Stimulated activated naive B cell treated with anti-CD40 and anti-IgM and Interleukin-4, amounts not matched to agents 10 μg/mL and 1 μg/mL and 100 μg/mL, for 72 hours (primary cell): Measurements from ENCODE around the gene LYVE1.

Experiments used
- ATAC-seq, 2 donors: fragments of 150-1000 bp; cut with Tn5 transposase; replicated peaks; 2 replicates each; pipeline ENCODE4 v1.10.0; 2021; ENCODE audit warnings: moderate library complexity in 1 of 2
- DNase-seq: peaks from one replicate; pipeline ENCODE4 v3.0.0; 2021
- H3K27ac Mint-ChIP-seq: one replicate; pipeline ENCODE4 v1.8.0; 2022; ENCODE audit warnings: mild to moderate bottlenecking, mixed read lengths
- H3K27me3 Mint-ChIP-seq, 2 donors: one replicate each; pipeline ENCODE4 v1.8.0; 2022; ENCODE audit warnings: mixed read lengths in 2 of 2
- H3K36me3 Mint-ChIP-seq, 2 donors: one replicate each; pipeline ENCODE4 v1.8.0; 2022; ENCODE audit warnings: mixed read lengths in 2 of 2, mild to moderate bottlenecking in 1 of 2
- H3K4me1 Mint-ChIP-seq, 2 donors: one replicate each; pipeline ENCODE4 v1.8.0; 2022; ENCODE audit warnings: mixed read lengths in 2 of 2, mild to moderate bottlenecking in 1 of 2
- H3K4me3 Mint-ChIP-seq, 2 donors: one replicate each; pipeline ENCODE4 v1.8.0; 2022; ENCODE audit warnings: mild to moderate bottlenecking in 2 of 2, mixed read lengths in 2 of 2, moderate library complexity in 1 of 2
- H3K9me3 Mint-ChIP-seq, 2 donors: one replicate each; pipeline ENCODE4 v1.8.0; 2022; ENCODE audit warnings: mixed read lengths in 2 of 2, mild to moderate bottlenecking in 1 of 2

Gene LYVE1

GRCh38 chr11:10515418-10515817 lies 53.0 kb downstream of the LYVE1 start:
- Mint-ChIP-seq H3K4me3 (no peak overlapping the region), H3K36me3 (peaks cover 11 to 25% of the 10 kb centered on the region in 2 donors), H3K27ac (no peak overlapping the region), H3K9me3 (no peaks in the 10 kb centered on the region), H3K4me1 (peaks cover 12 to 15% of the 10 kb centered on the region in 2 donors), H3K27me3 (no peaks in the 10 kb centered on the region)
- DNase-seq: no peak
- ATAC-seq: no peak

- H3K27ac Mint-ChIP-seq: no peak overlapping the region
- ATAC-seq (no peak), DNase-seq (no peak)
- H3K9me3 Mint-ChIP-seq: no peaks in the 10 kb centered on the region
- peaks cover 12 to 15% of the 10 kb centered on the region in 2 donors for H3K4me1 Mint-ChIP-seq
- peaks cover 10 to 25% of the 10 kb centered on the region in 2 donors for H3K36me3 Mint-ChIP-seq
- no peaks in the 10 kb centered on the region for H3K27me3 Mint-ChIP-seq
- no peak overlapping the region for H3K4me3 Mint-ChIP-seq
These were observed 53.8 kb downstream of the LYVE1 start for GRCh38 chr11:10514709-10515108.

- H3K4me3 Mint-ChIP-seq: no peak overlapping the region
- H3K27me3 Mint-ChIP-seq: no peaks in the 10 kb centered on the region
- no peaks in the 10 kb centered on the region for H3K9me3 Mint-ChIP-seq
- H3K27ac Mint-ChIP-seq: no peak overlapping the region
- peaks cover 9 to 25% of the 10 kb centered on the region in 2 donors for H3K36me3 Mint-ChIP-seq
- peaks cover 12 to 15% of the 10 kb centered on the region in 2 donors for H3K4me1 Mint-ChIP-seq
- DNase-seq (no peak), ATAC-seq (no peak)
These were observed 54.3 kb downstream of the LYVE1 start for GRCh38 chr11:10514202-10514601.

GRCh38 chr11:10511181-10511621 lies 57.3 kb downstream of the LYVE1 start:
- H3K4me3 Mint-ChIP-seq: no peak overlapping the region
- H3K27me3 Mint-ChIP-seq: no peaks in the 10 kb centered on the region
- ATAC-seq: no peak
- no peak overlapping the region for H3K27ac Mint-ChIP-seq
- H3K36me3 Mint-ChIP-seq: peaks cover 2 to 17% of the 10 kb centered on the region in 2 donors
- H3K9me3 Mint-ChIP-seq: no peaks in the 10 kb centered on the region
- DNase-seq: no peak
- H3K4me1 Mint-ChIP-seq: peaks cover 6 to 8% of the 10 kb centered on the region in 2 donors
